OCI-LY7 (cell line): ENCODE results near the gene TMEM51. TPM values are rescaled to one million over a fixed set of nuclear protein-coding genes. Genes with fewer than 3 reads are reported as not detected.

ENCODE experiments used
- BruUV-seq: library from RNA; stranded (reverse); fragments of 400-500 nt; replicated peaks from 2 replicates; lab custom pipeline; 2021; lab: Mats Ljungman, UMichigan
- CTCF ChIA-PET: fragments of 300-600 bp; sonication (Branson Sonifier 250); formaldehyde crosslinking; loops from one replicate; lab custom pipeline; 2022; ENCODE audit warnings: antibody characterized with exemption; ENCODE audit not compliant: unreplicated experiment; lab: Charles Lee
- POLR2A ChIA-PET: fragments of 300-600 bp; sonication (Branson Sonifier 250); formaldehyde crosslinking; loops from one replicate; lab custom pipeline; 2022; ENCODE audit warnings: antibody characterized with exemption; lab: Charles Lee
- DNase-seq: peaks from one replicate; pipeline ENCODE4 v3.0.0-alpha.2; 2015; ENCODE audit warnings: low spot score
- H2AFZ ChIP-seq: fragments of 200-600 bp; sonication (generic), shearing (Covaris generic); 2 replicates; pipeline ENCODE4 v1.6.1; 2014; ENCODE audit warnings: mild to moderate bottlenecking, antibody characterized with exemption, low read length, moderate library complexity
- H3K27ac ChIP-seq: fragments of 200-600 bp; sonication (generic); 2 replicates; pipeline ENCODE4 v1.5.1; 2014; ENCODE audit warnings: mixed run types, low read depth, mild to moderate bottlenecking, moderate library complexity, low read length, inconsistent platforms; ENCODE audit not compliant: poor library complexity, severe bottlenecking
- H3K36me3 ChIP-seq: fragments of 200-600 bp; sonication (generic); 2 replicates; pipeline ENCODE4 v1.6.1; 2014; ENCODE audit warnings: mild to moderate bottlenecking, antibody characterized with exemption, low read length, moderate library complexity, mixed read lengths; ENCODE audit not compliant: insufficient read depth
- H3K4me1 ChIP-seq: fragments of 200-600 bp; sonication (generic); 2 replicates; pipeline ENCODE4 v1.5.1; 2014; ENCODE audit warnings: mild to moderate bottlenecking, low read length; ENCODE audit not compliant: insufficient read depth, poor library complexity, severe bottlenecking
- H3K4me2 ChIP-seq: fragments of 200-600 bp; sonication (generic); 2 replicates; pipeline ENCODE4 v1.6.1; 2014; ENCODE audit warnings: mild to moderate bottlenecking, low read length
- H3K4me3 ChIP-seq: fragments of 200-600 bp; sonication (generic); 2 replicates; pipeline ENCODE4 v1.5.1; 2014; ENCODE audit warnings: mild to moderate bottlenecking, low read depth, low read length; ENCODE audit not compliant: poor library complexity, severe bottlenecking
- H3K79me2 ChIP-seq: fragments of 200-600 bp; sonication (generic); 2 replicates; pipeline ENCODE4 v1.6.1; 2016; ENCODE audit warnings: low read depth, mild to moderate bottlenecking, low read length, moderate library complexity, mixed read lengths; ENCODE audit not compliant: insufficient read depth
- H3K9me2 ChIP-seq: fragments of 200-600 bp; sonication (generic); 2 replicates; pipeline ENCODE4 v1.6.1; 2016; ENCODE audit warnings: mild to moderate bottlenecking, low read length, mixed read lengths; ENCODE audit not compliant: insufficient read depth
- H3K9me3 ChIP-seq: fragments of 200-600 bp; sonication (generic); 2 replicates; pipeline ENCODE4 v1.6.1; 2014; ENCODE audit warnings: mild to moderate bottlenecking, mixed run types, low read length, mixed read lengths
- H4K20me1 ChIP-seq: fragments of 200-600 bp; sonication (generic); 2 replicates; pipeline ENCODE4 v1.6.1; 2014; ENCODE audit warnings: mild to moderate bottlenecking, antibody characterized with exemption, low read length, moderate library complexity, mixed read lengths; ENCODE audit not compliant: insufficient read depth
- EZH2phosphoT487 ChIP-seq: fragments of 200-600 bp; sonication (generic); IDR thresholded peaks from 2 replicates; pipeline ENCODE4 v1.6.1; 2018; ENCODE audit warnings: low read depth, borderline replicate concordance, mild to moderate bottlenecking, mixed run types, antibody characterized with exemption, low read length, moderate library complexity, mixed read lengths
- intact Hi-C: fragments of 100-400 bp; cut with micrococcal nuclease; formaldehyde crosslinking; loops from one replicate; pipeline ENCODE4 v1.10.0; 2022; ENCODE audit not compliant: unreplicated experiment
- total RNA-seq, 2 experiments: library from RNA; depleted of rRNA in 1 of 2; stranded (reverse); fragments of >200 nt in 1 of 2; shearing (Covaris generic) in 1 of 2; gene quantifications; 2 replicates each; pipeline ENCODE4 v1.2.3, GENCODE V29; 2014 to 2022
- TF ChIP-seq, protein P1 (sequence below): fragments of 200-600 bp; sonication (generic); conservative IDR thresholded peaks from 2 replicates; pipeline ENCODE4 v1.5.1; 2014; ENCODE audit warnings: mild to moderate bottlenecking, antibody characterized with exemption, low read length, moderate library complexity, mixed read lengths

The TMEM51 gene
- total RNA-seq, 2 experiments from 2014 or later = not detected

DNA sequence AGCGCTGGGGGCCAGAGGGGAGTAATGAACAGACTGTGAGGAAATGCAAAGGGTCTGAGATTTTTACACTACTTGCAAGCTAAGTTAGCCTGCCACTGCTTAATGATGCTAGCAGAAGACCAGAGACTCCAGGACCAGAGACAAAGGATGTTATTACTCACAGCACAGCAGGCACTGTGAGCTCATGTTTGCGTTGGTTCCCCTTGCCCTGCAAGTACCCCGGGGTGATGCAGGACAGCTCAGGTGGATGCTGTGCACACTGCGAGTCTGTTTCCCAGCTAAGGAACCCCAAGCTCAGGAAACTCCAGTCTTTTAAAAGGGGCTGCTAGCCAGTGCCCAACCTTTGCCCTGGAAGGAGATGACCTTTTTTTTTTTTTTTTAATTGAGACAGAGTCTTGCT lies 94.7 kb downstream of the TMEM51 start:
- no peaks in the 10 kb centered on the region for H3K79me2 ChIP-seq
- no TSS peak for BruUV-seq
- CTCF ChIA-PET = no interaction called here
- no peaks in the 10 kb centered on the region for H4K20me1 ChIP-seq
- H3K9me2 ChIP-seq = no peaks in the 10 kb centered on the region
- H3K4me2 ChIP-seq = no peak overlapping the region
- no peaks in the 10 kb centered on the region for H3K36me3 ChIP-seq
- H2AFZ ChIP-seq = no peak overlapping the region
- H3K4me3 ChIP-seq = no peak overlapping the region
- H3K9me3 ChIP-seq = no peaks in the 10 kb centered on the region
- TF ChIP-seq EZH2phosphoT487 = no peak
- TF ChIP-seq, protein P1, sequence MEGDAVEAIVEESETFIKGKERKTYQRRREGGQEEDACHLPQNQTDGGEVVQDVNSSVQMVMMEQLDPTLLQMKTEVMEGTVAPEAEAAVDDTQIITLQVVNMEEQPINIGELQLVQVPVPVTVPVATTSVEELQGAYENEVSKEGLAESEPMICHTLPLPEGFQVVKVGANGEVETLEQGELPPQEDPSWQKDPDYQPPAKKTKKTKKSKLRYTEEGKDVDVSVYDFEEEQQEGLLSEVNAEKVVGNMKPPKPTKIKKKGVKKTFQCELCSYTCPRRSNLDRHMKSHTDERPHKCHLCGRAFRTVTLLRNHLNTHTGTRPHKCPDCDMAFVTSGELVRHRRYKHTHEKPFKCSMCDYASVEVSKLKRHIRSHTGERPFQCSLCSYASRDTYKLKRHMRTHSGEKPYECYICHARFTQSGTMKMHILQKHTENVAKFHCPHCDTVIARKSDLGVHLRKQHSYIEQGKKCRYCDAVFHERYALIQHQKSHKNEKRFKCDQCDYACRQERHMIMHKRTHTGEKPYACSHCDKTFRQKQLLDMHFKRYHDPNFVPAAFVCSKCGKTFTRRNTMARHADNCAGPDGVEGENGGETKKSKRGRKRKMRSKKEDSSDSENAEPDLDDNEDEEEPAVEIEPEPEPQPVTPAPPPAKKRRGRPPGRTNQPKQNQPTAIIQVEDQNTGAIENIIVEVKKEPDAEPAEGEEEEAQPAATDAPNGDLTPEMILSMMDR = no peak
- intact Hi-C loops = no loop called here
- H3K27ac ChIP-seq = no peak overlapping the region
- no peaks in the 10 kb centered on the region for H3K4me1 ChIP-seq
- POLR2A ChIA-PET = no interaction called here
- no peak for DNase-seq

DNA sequence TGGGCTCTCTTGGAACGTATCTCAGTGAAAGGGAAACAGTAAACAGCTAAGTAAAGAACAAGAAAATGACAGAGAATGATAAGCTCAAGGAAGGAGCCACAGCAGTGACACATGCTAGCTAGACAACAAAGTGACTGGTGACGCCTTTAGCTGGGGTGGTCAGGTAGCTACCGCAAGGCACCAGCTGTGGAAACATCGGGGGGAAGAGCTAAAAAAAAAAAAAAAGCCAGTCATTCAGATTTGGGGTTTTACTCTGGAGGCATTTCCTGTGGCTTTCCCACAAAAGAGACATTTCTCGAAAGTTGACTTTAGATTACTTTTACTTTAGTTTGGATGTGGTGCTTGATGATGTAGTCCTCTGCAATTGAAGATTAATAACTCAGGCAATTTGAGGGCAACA lies 95.5 kb downstream of the TMEM51 start:
- no peak for DNase-seq
- TF ChIP-seq, protein P1 = no peak
- no peak for TF ChIP-seq EZH2phosphoT487
- Histone ChIP-seq H2AFZ (no peak overlapping the region), H3K4me1 (no peaks in the 10 kb centered on the region), H3K4me2 (no peak overlapping the region), H3K9me3 (no peaks in the 10 kb centered on the region), H3K27ac (no peak overlapping the region), H3K9me2 (no peaks in the 10 kb centered on the region), H3K36me3 (no peaks in the 10 kb centered on the region), H3K4me3 (no peak overlapping the region), H4K20me1 (no peaks in the 10 kb centered on the region), H3K79me2 (no peaks in the 10 kb centered on the region)
- ChIA-PET POLR2A (interaction anchor here (0.6 to 0.7 kb wide), 2 partner anchors 794 to 1037 kb away, joined by 3 to 5 read pairs; no protein-coding TSS in a partner anchor), CTCF (no interaction called here)
- intact Hi-C loops = no loop called here
- no TSS peak for BruUV-seq

DNA sequence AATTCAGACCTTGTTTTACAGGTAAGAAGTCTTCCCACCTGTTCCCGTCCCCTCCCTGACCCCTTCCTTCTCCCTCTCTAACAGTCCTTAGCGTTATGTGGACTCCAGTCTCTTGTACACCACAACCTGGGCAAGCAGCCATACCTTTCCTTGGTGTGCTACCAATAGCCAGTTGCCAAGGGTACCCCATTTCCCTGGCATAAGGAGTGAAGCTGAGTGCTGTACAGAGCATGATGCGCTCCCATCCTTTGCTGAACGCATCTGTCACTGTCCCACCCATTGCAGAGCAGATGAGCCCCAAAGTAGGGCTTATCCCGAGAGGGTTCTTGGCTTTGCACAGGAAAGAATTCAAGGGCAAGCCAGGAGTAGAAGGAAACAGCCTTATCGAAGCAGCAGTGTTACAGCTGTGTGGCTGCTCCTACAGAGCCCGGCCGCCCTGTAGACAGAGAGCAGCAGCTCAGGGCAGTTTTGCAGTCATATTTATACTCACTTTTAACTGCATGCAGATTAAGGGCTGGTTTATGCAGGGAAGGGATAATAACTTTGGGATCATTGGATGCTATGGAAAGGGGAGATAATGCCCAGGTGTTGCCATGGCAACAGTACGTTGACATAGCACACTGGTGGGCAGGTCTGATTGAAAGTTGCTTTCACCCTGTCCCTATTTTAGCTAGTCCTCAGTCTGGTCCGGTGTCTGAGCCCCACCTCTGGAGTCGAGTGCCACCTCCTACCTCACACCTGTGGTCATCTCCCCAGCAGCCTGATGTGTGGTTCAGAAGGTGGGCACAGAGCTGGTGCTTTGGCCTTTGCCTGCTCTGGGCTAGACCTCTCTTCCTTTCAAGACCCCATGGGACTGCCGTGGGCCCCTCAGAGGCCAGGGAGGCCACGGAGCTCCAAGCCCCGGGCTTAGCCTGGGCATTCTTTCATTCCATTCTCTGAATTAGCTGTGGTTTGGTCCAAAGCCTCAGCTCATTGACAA lies 98.6 kb downstream of the TMEM51 start:
- no TSS peak for BruUV-seq
- TF ChIP-seq, protein P1 = no peak
- no peak for TF ChIP-seq EZH2phosphoT487
- no peaks in the 10 kb centered on the region for H3K36me3 ChIP-seq
- no peak overlapping the region for H2AFZ ChIP-seq
- no peaks in the 10 kb centered on the region for H4K20me1 ChIP-seq
- H3K79me2 ChIP-seq = no peaks in the 10 kb centered on the region
- H3K4me2 ChIP-seq = no peak overlapping the region
- intact Hi-C loops = no loop called here
- no peak overlapping the region for H3K27ac ChIP-seq
- H3K9me2 ChIP-seq = no peaks in the 10 kb centered on the region
- ChIA-PET CTCF (no interaction called here), POLR2A (interaction anchor here (0.6 to 0.9 kb wide), 2 partner anchors 23 to 941 kb away, joined by 3 read pairs; no protein-coding TSS in a partner anchor)
- H3K4me3 ChIP-seq = no peak overlapping the region
- no peaks in the 10 kb centered on the region for H3K4me1 ChIP-seq
- no peak for DNase-seq
- no peaks in the 10 kb centered on the region for H3K9me3 ChIP-seq
